Measurements from ENCODE around the gene SKI. TPM values are rescaled to one million over a fixed set of nuclear protein-coding genes. Genes with fewer than 3 reads are reported as not detected.

Gene SKI
- total RNA-seq, 2 experiments from 2014 or later, result 286 to 324 TPM

GRCh38 chr1:2334883-2335534 is 106.9 kb downstream of the SKI start:
- Mint-ChIP-seq H3K36me3 (ENCODE audit: low read depth) (no peaks in the 10 kb centered on the region), H3K27ac (no peak overlapping the region), H3K9me3 (no peaks in the 10 kb centered on the region), H3K27me3 (no peaks in the 10 kb centered on the region), H3K4me1 (ENCODE audit: low read depth) (no peaks in the 10 kb centered on the region), H3K4me3 (no peak overlapping the region)
- H3K4me3 ChIP-seq (ENCODE audit: low read length), result no peak overlapping the region
- no peaks in the 10 kb centered on the region for H3K9me3 ChIP-seq (ENCODE audit: control insufficient read depth in 1 of 2, insufficient read depth in 1 of 2, low read length in 2 of 2)
- no peaks in the 10 kb centered on the region for H3K4me1 ChIP-seq (ENCODE audit: insufficient read depth, low read length)
- CTCF ChIA-PET, result no interaction called here
- no peaks in the 10 kb centered on the region for H3K36me3 ChIP-seq (ENCODE audit: insufficient read depth, low read length)
- DNase-seq (no peak), ATAC-seq (ENCODE audit: poor library complexity) (no peak)
- no peak overlapping the region for H3K27ac ChIP-seq (ENCODE audit: low read depth in 1 of 2, low read length in 2 of 2)
- POLR2A ChIA-PET, result no interaction called here
- H3K27me3 ChIP-seq (ENCODE audit: control insufficient read depth in 1 of 2, insufficient read depth in 2 of 2, low read length in 2 of 2), result no peaks in the 10 kb centered on the region
- TF ChIP-seq, protein P1, sequence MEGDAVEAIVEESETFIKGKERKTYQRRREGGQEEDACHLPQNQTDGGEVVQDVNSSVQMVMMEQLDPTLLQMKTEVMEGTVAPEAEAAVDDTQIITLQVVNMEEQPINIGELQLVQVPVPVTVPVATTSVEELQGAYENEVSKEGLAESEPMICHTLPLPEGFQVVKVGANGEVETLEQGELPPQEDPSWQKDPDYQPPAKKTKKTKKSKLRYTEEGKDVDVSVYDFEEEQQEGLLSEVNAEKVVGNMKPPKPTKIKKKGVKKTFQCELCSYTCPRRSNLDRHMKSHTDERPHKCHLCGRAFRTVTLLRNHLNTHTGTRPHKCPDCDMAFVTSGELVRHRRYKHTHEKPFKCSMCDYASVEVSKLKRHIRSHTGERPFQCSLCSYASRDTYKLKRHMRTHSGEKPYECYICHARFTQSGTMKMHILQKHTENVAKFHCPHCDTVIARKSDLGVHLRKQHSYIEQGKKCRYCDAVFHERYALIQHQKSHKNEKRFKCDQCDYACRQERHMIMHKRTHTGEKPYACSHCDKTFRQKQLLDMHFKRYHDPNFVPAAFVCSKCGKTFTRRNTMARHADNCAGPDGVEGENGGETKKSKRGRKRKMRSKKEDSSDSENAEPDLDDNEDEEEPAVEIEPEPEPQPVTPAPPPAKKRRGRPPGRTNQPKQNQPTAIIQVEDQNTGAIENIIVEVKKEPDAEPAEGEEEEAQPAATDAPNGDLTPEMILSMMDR (IDR thresholded peaks at IDR 0.05), result no peak
- intact Hi-C loops (cut with DNase I, micrococcal nuclease), result no loop called here

DNA sequence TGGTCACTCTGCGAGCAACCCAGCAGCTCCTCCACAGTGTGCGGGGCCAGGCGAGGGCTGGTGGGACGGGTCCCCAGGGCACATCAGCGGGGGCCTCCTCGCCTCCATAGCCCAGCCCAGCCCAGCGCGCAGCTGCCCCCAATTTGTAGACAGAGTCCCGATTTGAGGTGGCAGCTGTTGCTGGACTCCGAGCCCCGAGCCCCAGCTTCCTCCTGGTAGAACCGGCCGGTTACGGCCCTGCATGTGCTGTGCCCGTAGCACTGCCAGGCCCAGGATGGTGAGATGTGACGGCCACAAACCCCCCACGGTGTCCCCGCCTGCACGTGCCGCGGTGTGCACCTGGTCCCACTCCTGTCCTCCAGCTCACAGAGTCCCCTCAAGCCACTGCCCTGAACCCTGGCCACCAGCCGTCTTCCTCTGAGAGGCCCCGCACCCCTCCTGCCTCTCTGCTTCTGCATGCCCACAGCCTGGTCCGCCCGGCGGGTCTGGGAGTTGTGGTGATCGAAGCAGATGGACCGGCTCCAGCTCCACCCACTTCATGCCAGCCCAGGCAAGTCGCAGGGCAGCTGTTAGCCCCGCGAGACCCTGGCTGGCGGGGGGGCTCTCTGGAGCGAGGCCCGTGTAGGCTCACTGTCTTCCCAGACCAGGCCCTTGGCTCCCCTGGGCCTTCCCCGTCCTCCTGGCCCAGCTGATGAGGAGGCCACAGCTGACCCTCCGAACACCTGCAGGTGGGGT is 107.8 kb downstream of the SKI start:
- CTCF ChIA-PET, result interaction anchor here (0.5 kb wide), 1 partner anchor 101 kb away, joined by 3 read pairs; no protein-coding TSS in a partner anchor
- H3K27ac Mint-ChIP-seq, result no peak overlapping the region
- intact Hi-C loops (cut with DNase I, micrococcal nuclease), result no loop called here
- no peaks in the 10 kb centered on the region for H3K4me1 Mint-ChIP-seq (ENCODE audit: low read depth)
- ATAC-seq (ENCODE audit: poor library complexity), result no peak
- no peak overlapping the region for H3K4me3 Mint-ChIP-seq
- TF ChIP-seq, protein P1 (IDR thresholded peaks at IDR 0.05), result no peak
- Histone ChIP-seq H3K4me1 (ENCODE audit: insufficient read depth, low read length) (no peaks in the 10 kb centered on the region), H3K27me3 (ENCODE audit: control insufficient read depth in 1 of 2, insufficient read depth in 2 of 2, low read length in 2 of 2) (no peaks in the 10 kb centered on the region), H3K9me3 (ENCODE audit: control insufficient read depth in 1 of 2, insufficient read depth in 1 of 2, low read length in 2 of 2) (no peaks in the 10 kb centered on the region), H3K4me3 (ENCODE audit: low read length) (no peak overlapping the region), H3K36me3 (ENCODE audit: insufficient read depth, low read length) (no peaks in the 10 kb centered on the region), H3K27ac (ENCODE audit: low read depth in 1 of 2, low read length in 2 of 2) (no peak overlapping the region)
- no peaks in the 10 kb centered on the region for H3K9me3 Mint-ChIP-seq
- H3K36me3 Mint-ChIP-seq (ENCODE audit: low read depth), result no peaks in the 10 kb centered on the region
- no peak for DNase-seq
- POLR2A ChIA-PET, result no interaction called here
- no peaks in the 10 kb centered on the region for H3K27me3 Mint-ChIP-seq

GRCh38 chr1:2336499-2336898 is 108.4 kb downstream of the SKI start:
- H3K4me3 ChIP-seq (ENCODE audit: low read length), result no peak overlapping the region
- ChIA-PET POLR2A (no interaction called here), CTCF (no interaction called here)
- no peaks in the 10 kb centered on the region for H3K36me3 Mint-ChIP-seq (ENCODE audit: low read depth)
- H3K9me3 ChIP-seq (ENCODE audit: control insufficient read depth in 1 of 2, insufficient read depth in 1 of 2, low read length in 2 of 2), result no peaks in the 10 kb centered on the region
- ATAC-seq (ENCODE audit: poor library complexity), result no peak
- H3K9me3 Mint-ChIP-seq, result no peaks in the 10 kb centered on the region
- no peak overlapping the region for H3K27ac ChIP-seq (ENCODE audit: low read depth in 1 of 2, low read length in 2 of 2)
- intact Hi-C loops (cut with DNase I, micrococcal nuclease), result no loop called here
- TF ChIP-seq, protein P1 (IDR thresholded peaks at IDR 0.05), result no peak
- H3K27me3 ChIP-seq (ENCODE audit: control insufficient read depth in 1 of 2, insufficient read depth in 2 of 2, low read length in 2 of 2), result no peaks in the 10 kb centered on the region
- H3K4me1 ChIP-seq (ENCODE audit: insufficient read depth, low read length), result no peaks in the 10 kb centered on the region
- H3K27me3 Mint-ChIP-seq, result no peaks in the 10 kb centered on the region
- no peaks in the 10 kb centered on the region for H3K4me1 Mint-ChIP-seq (ENCODE audit: low read depth)
- H3K36me3 ChIP-seq (ENCODE audit: insufficient read depth, low read length), result no peaks in the 10 kb centered on the region
- H3K4me3 Mint-ChIP-seq, result no peak overlapping the region
- H3K27ac Mint-ChIP-seq, result no peak overlapping the region
- DNase-seq, result no peak

All from CD4-positive, alpha-beta T cell (primary cell).